Liver (tissue), 3 donors: ENCODE results near the gene HIF3A.

Experiments
- CTCF ChIP-seq: fragments of 150-350 bp; IDR thresholded peaks from 2 replicates; pipeline ENCODE4 v1.5.1; 2017; ENCODE audit warnings: improper control_type of control experiment, low read depth, low read length; ENCODE audit not compliant: missing input control
- HNF4A ChIP-seq, 2 donors: conservative IDR thresholded peaks; 2 replicates each; pipeline ENCODE4 v1.6.1; 2016; ENCODE audit warnings: antibody characterized with exemption in 2 of 2, mild to moderate bottlenecking in 2 of 2
- JUND ChIP-seq, 2 donors: IDR thresholded peaks; 2 replicates each; pipeline ENCODE4 v1.6.1; 2016; ENCODE audit warnings: antibody characterized with exemption in 2 of 2
- RAD21 ChIP-seq, 2 donors: IDR thresholded peaks; 2 replicates each; pipeline ENCODE4 v1.6.1; 2016; ENCODE audit warnings: antibody characterized with exemption in 2 of 2, mild to moderate bottlenecking in 2 of 2
- SP1 ChIP-seq: IDR thresholded peaks from 2 replicates; pipeline ENCODE4 v1.6.1; 2018; ENCODE audit warnings: antibody characterized with exemption, mild to moderate bottlenecking
- TAF1 ChIP-seq: conservative IDR thresholded peaks from 2 replicates; pipeline ENCODE4 v1.6.1; 2016; ENCODE audit warnings: antibody characterized with exemption, mild to moderate bottlenecking
- YY1 ChIP-seq: IDR thresholded peaks from 2 replicates; pipeline ENCODE4 v1.6.1; 2016; ENCODE audit warnings: antibody characterized with exemption, mild to moderate bottlenecking
- TF ChIP-seq, protein P1 (sequence below): IDR thresholded peaks from 2 replicates; pipeline ENCODE4 v1.6.1; 2016; ENCODE audit warnings: antibody characterized with exemption
- donor health status: healthy.
- donor health status: healthy.

DNA sequence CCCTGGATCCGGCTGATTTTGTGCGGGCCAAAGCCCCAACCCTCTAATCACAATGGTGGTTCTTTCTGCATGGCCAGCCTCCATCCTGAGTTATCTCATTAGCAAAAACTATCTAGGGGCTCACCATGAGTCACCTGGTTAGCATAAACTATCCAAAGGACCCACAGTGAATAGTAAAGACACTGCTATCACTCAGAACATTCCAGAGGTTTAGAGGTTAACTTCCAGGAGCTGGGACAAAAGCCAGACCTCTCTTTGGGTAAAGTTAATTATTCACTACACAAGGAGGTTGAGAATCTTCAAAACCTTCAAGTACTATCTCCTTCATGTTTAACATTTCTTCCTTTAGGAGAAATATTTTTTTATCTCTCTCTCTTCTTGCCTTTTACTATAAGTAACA lies 31.2 kb downstream of the HIF3A start:
- TF ChIP-seq, protein P1, sequence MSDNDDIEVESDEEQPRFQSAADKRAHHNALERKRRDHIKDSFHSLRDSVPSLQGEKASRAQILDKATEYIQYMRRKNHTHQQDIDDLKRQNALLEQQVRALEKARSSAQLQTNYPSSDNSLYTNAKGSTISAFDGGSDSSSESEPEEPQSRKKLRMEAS, result no peak
- TF ChIP-seq CTCF (no peak), RAD21 (IDR thresholded peaks at IDR 0.05) (no peak), YY1 (no peak), TAF1 (no peak), JUND (IDR thresholded peaks at IDR 0.05) (no peak), SP1 (no peak), HNF4A (conservative IDR thresholded peaks at IDR 0.05) (no peak)
